ENCODE measurements around the gene AGBL4.

AGBL4 gene

GRCh38 chr1:49163031-49163430 is 860.7 kb downstream of the AGBL4 start:
- DNase-seq = no peak

GRCh38 chr1:49160677-49161076 is 863.1 kb downstream of the AGBL4 start:
- no peak for DNase-seq

GRCh38 chr1:49136738-49137251 is 887.0 kb downstream of the AGBL4 start:
- DNase-seq = no peak

DNA sequence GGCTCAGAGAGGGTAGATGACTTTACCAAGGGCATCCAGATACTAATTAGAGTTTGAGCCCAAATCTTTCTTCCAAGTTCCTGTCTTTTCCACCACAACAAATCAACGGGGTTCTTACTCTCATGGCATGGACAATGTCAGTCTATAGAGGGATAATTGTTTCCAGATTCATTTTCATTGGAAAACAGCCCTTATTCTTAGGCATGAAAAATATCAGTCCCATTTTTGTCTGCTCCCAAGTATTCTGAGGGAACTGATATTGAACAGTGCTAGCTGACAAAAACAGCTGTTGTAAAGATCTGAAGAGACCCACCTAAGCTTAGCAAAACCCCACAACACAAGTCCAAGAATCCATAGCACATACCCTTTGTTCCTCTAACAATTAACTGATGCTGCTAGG is 898.0 kb downstream of the AGBL4 start:
- no peak for DNase-seq

DNA sequence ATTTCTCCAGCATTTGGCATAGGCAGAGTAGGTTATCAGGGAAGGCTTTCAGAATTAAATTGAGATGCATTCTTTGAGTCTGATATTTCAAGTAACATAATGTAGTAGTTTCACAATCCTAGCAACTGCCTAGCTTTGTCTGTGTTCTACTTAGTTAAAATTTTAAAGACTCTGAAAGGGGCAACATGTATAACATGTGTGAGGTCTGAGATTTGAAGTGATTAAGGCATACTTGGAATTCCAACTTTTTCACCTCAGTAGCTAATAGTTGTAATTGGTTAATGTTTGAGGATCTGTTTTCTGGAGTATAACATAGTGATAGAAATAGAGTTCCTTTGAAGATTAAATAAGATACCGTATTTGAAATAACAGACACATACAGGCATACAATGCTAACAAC is 911.8 kb downstream of the AGBL4 start:
- no peak for DNase-seq

- no peak for DNase-seq
Observed at GRCh38 chr1:49106445-49106844, 917.3 kb downstream of the AGBL4 start.

GRCh38 chr1:49104575-49104974 is 919.2 kb downstream of the AGBL4 start:
- DNase-seq = no peak

DNA sequence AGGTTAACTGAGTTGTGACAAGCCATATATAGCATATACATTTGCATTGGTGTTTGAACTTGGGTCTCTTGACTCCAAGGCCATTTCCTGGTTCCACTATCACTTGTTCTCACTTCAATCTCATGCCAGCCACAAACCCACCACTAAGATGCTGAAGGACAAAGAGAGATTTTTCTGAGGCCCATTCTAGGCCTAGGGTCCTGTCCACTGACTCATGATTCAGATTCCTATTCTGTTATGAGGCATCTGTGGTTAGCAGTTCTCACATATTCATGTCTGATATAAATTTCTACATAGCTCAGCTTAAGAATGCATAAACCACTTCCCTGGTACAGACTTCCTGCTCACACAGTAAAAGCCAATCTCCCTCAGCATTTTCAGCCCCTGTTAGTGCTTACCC is 921.0 kb downstream of the AGBL4 start:
- no peak for DNase-seq

- DNase-seq = no peak
Observed at GRCh38 chr1:49098866-49099265, 924.9 kb downstream of the AGBL4 start.

GRCh38 chr1:49086327-49086726 is 937.4 kb downstream of the AGBL4 start:
- no peak for DNase-seq

GRCh38 chr1:49085079-49085478 is 938.7 kb downstream of the AGBL4 start:
- DNase-seq = no peak

GRCh38 chr1:49060766-49061165 is 963.0 kb downstream of the AGBL4 start:
- no peak for DNase-seq

GRCh38 chr1:49059087-49059486 is 964.7 kb downstream of the AGBL4 start:
- DNase-seq = no peak

DNA sequence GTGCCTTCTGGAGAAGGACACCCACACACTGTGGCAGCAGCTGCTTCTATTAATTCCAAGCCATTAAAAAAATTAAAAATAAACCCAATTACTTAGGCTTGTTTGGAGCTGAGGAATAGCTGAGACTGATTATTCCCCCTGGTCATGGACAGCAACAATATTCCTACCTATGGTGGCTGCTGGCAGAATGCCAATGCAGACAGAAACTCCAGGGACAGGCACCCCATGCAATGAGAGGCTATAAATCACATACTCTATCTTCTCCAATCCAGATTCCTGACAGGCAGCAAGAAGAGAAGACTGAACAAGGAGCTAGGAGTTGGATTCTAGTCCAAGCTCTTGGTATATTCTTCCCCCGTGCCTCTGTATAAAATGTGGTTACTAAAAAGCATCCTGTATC is 971.7 kb downstream of the AGBL4 start:
- DNase-seq = no peak

- no peak for DNase-seq
Observed at GRCh38 chr1:49051647-49052046, 972.1 kb downstream of the AGBL4 start.

DNA sequence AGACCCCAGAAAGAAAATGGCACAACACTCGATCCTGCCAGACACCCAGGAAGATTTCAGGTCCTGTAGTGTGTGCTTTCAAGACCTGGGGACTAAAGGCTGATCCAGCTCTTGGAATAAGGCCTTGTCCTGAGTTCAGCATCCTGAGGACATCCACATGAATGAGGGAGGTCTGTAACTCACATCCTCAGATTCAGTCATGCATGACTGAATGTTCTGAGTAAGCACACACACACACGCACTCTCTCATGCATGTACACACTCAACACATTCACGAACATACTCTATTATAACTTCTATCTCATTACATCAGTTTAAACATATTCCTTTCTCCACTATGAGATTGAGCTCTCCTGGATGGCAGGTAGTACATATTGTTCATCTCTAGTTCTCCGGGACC is 973.7 kb downstream of the AGBL4 start:
- no peak for DNase-seq

- no peak for DNase-seq
Observed at GRCh38 chr1:49048188-49048587, 975.6 kb downstream of the AGBL4 start.

DNA sequence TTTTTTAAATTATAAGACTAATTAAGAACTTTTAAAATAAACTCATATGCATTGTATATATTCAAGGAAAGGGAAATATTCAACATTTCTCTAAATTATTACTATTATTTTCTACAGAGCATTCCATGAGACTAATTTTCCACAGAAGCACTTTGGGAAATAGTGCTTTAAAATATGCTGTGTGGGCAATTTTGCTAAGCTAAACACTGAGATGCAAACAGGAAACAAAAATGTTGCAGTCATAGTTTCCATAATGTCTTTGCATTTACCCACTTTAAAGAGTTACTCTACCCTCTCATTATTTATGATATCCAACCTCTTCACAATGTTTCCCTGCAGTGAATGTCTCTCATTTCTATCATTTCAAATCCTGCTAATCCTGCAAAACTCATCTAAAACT is 977.4 kb downstream of the AGBL4 start:
- no peak for DNase-seq

- no peak for DNase-seq
Observed at GRCh38 chr1:49045371-49045770, 978.4 kb downstream of the AGBL4 start.

- DNase-seq = no peak
Observed at GRCh38 chr1:49036700-49037099, 987.1 kb downstream of the AGBL4 start.

DNA sequence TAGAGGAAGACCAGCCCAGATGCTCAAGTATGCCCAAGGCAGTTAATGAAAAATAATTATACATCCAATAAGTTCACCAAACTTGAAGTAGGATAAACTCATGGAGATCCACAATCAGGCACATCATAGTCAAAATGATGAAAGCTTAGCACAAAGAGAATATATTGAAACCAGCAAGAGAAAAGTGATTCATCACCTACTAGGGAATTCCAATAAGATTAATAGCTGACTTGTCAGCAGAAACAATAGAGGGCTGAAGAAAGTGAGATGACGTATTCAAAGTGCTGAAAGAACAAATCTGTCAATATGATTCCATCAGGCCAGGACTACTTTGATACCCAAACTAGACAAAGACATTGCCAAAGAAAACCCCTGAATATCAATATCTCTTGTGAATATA is 995.4 kb downstream of the AGBL4 start:
- no peak for DNase-seq

- no peak for DNase-seq
Observed at GRCh38 chr1:49026230-49026811, 997.4 kb downstream of the AGBL4 start.

DNA sequence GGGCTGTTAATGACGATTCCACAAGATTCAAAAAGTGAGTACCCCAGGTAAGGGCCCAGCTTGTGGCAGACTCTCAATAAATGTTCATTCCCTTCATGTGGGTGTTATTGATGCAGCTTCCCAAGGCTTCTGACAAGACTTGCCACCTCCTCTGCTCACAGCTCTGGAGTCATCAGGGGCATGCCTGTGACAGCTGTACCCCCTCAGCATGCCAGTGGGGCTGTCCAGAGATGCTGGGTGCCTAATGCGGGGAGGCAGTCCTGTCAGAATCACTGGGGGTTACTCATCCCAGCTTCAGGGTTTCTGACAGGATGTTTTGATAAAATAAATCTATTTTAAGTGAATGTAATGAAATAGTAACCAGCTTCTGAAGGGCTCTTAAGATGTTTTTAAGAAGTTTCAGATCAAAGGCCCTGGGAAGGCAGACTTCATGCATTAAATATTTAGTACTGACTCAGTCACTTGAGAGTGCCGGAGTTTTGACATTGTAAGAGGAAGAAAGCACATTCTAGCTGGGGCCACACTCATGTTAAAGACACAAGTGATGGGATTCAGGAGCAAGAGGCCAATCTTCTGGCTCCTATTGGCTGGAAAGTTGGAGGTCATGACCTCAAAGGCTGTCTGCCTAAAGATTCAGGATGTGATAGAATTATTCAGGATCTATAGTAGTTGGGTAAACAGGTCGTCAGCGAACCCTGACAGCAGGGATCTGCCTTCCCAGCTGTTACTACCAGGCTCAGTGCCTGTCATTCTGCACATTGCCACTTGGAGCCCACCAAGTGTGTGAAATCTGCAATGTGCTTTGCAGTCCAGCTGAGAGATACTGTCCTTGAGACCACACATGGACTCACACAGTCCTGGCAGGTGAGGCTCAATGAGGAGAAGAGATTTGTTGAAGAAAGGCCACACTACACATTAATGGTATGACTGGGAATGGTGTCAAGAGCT is 1007.5 kb downstream of the AGBL4 start:
- DNase-seq = no peak

- DNase-seq = no peak
Observed at GRCh38 chr1:49013079-49013478, 1010.7 kb downstream of the AGBL4 start.
